Measurements from ENCODE around the gene PAQR5. TPM values are rescaled to one million over a fixed set of nuclear protein-coding genes. Genes with fewer than 3 reads are reported as not detected.
A peak's percentile ranks its signal among the peaks of the same experiment; 100 is the strongest.

PAQR5 gene
- total RNA-seq, 2 donors from 2014 or later: 6.5 to 11.5 TPM

- WGBS, 2 donors: 66 to 68% methylated on average over 11 of the region's 11 CpGs
- TF ChIP-seq, protein P1, sequence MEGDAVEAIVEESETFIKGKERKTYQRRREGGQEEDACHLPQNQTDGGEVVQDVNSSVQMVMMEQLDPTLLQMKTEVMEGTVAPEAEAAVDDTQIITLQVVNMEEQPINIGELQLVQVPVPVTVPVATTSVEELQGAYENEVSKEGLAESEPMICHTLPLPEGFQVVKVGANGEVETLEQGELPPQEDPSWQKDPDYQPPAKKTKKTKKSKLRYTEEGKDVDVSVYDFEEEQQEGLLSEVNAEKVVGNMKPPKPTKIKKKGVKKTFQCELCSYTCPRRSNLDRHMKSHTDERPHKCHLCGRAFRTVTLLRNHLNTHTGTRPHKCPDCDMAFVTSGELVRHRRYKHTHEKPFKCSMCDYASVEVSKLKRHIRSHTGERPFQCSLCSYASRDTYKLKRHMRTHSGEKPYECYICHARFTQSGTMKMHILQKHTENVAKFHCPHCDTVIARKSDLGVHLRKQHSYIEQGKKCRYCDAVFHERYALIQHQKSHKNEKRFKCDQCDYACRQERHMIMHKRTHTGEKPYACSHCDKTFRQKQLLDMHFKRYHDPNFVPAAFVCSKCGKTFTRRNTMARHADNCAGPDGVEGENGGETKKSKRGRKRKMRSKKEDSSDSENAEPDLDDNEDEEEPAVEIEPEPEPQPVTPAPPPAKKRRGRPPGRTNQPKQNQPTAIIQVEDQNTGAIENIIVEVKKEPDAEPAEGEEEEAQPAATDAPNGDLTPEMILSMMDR (IDR thresholded peaks at IDR 0.05): no peak
- no peak for TF ChIP-seq POLR2A (IDR thresholded peaks at IDR 0.05)
- Histone ChIP-seq H3K9me3 (no peaks in the 10 kb centered on the region), H3K27ac (peak overlapping the region; percentile 30 to 67 (median 45)), H3K27me3 (no peaks in the 10 kb centered on the region), H3K4me3 (no peak overlapping the region), H3K4me1 (peaks cover 27% of the 10 kb centered on the region), H3K36me3 (replicated peaks in 1 of 2; ENCODE audit: insufficient read depth in 1 of 2, low read depth in 2 of 2) (no peaks in the 10 kb centered on the region)
- intact Hi-C loops (cut with DNase I): loop anchor here (10.0 kb wide), 1 partner anchor 226 kb away; the partner anchor contains the start of gene GLCE
- peak in 2 of 4 donors; percentile 44 to 45 for DNase-seq
- no peak for ATAC-seq
These were observed 92.5 kb downstream of the PAQR5 start for GRCh38 chr15:69391046-69391757.

GRCh38 chr15:69392352-69392751 lies 93.6 kb downstream of the PAQR5 start:
- DNase-seq: no peak
- no peak for TF ChIP-seq POLR2A (IDR thresholded peaks at IDR 0.05)
- TF ChIP-seq, protein P1 (IDR thresholded peaks at IDR 0.05): no peak
- 35 to 51% methylated on average over 4 of the region's 4 CpGs for WGBS, 2 donors
- H3K9me3 ChIP-seq: no peaks in the 10 kb centered on the region
- no peak overlapping the region for H3K27ac ChIP-seq
- H3K4me3 ChIP-seq: no peak overlapping the region
- peaks cover 27% of the 10 kb centered on the region for H3K4me1 ChIP-seq
- ATAC-seq: no peak
- H3K27me3 ChIP-seq: no peaks in the 10 kb centered on the region
- intact Hi-C loops (cut with DNase I): loop anchor here (10.0 kb wide), 1 partner anchor 228 kb away; the partner anchor contains the start of gene GLCE
- H3K36me3 ChIP-seq (replicated peaks in 1 of 2; ENCODE audit: insufficient read depth in 1 of 2, low read depth in 2 of 2): no peaks in the 10 kb centered on the region

DNA sequence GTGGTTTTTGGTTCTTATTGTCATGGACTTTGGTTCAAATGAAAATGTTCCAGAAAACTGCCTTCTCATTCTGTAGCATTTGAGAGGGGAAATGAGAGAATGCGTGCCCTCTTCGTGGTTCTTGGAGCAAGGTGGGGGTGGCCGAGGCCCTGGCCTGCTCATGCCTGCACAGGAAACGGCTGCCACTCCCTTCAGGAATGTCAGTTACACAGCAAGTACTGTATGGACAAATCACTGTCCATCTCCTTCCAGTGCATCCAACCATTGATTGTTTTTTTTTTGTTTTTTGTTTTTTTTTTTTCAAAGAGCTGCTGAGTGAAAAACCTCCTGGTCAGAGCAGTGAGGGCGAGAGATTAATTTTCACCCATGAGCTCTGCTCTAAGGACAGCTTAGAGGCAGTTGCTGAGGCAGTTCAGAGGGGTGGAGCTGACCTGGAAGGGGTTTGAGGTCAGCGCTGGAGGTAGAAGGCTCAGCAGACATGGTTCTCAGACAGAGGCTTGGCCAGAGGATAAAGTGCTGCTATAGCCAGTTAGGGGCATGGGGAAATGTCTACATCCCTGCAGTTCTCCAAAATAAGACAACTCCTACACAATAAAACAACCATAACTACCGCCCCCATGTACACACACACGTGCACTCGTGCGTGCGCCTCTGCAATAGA lies 95.2 kb downstream of the PAQR5 start:
- DNase-seq (no peak), ATAC-seq (no peak)
- H3K4me3 ChIP-seq: no peak overlapping the region
- H3K27ac ChIP-seq: no peak overlapping the region
- peaks cover 27% of the 10 kb centered on the region for H3K4me1 ChIP-seq
- H3K27me3 ChIP-seq: no peaks in the 10 kb centered on the region
- WGBS, 2 donors: 45 to 57% methylated on average over 11 of the region's 11 CpGs
- no peaks in the 10 kb centered on the region for H3K9me3 ChIP-seq
- TF ChIP-seq, protein P1 (IDR thresholded peaks at IDR 0.05): no peak
- no peak for TF ChIP-seq POLR2A (IDR thresholded peaks at IDR 0.05)
- intact Hi-C loops (cut with DNase I): loop anchor here (10.0 kb wide), 1 partner anchor 229 kb away; the partner anchor contains the start of gene GLCE
- no peaks in the 10 kb centered on the region for H3K36me3 ChIP-seq (replicated peaks in 1 of 2; ENCODE audit: insufficient read depth in 1 of 2, low read depth in 2 of 2)

DNA sequence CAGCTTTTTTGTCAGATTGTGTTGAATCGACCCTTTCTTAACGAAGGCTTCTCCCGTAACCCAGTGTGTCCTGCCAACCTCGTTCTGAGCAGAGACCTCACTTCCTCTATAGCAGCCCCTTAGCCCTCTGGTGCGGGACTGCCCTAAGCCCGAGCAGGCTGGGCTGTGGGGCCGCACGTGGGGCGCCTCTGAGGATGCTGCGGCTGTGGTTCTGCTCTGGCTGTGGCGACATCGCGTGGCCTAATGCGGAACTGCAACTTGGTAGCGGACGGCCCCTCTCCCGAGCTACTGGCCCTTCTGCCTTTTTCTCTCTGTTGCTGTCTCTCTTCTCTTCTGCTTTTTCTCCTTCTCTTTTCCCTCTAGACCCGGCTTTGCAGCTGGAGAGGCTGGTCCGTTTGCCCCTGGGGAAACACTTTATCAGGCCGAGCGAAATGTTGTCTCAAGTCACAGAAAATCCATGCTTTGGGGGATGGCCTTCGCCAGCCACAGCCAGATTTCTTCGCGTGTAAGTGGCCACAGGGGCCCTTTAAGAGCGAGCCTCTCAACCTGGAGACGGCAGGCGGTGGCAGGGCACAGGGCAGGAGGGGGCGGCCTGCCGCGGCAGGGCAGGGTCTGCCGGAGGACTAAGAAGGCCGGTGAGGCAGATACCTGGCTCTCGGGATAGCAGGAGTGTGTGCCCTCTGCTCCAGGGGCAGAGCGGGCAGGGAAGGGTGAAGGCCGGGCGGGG lies 96.0 kb downstream of the PAQR5 start:
- Histone ChIP-seq H3K36me3 (replicated peaks in 1 of 2; ENCODE audit: insufficient read depth in 1 of 2, low read depth in 2 of 2) (no peaks in the 10 kb centered on the region), H3K9me3 (no peaks in the 10 kb centered on the region), H3K4me1 (peaks cover 25% of the 10 kb centered on the region), H3K4me3 (no peak overlapping the region), H3K27me3 (no peaks in the 10 kb centered on the region), H3K27ac (no peak overlapping the region)
- ATAC-seq (peak; percentile 77), DNase-seq (peak; percentile 71 to 81 (median 76))
- no peak for TF ChIP-seq POLR2A (IDR thresholded peaks at IDR 0.05)
- TF ChIP-seq, protein P1 (IDR thresholded peaks at IDR 0.05): peak; percentile 81 to 98 (median 91)
- 23 to 25% methylated on average over 29 to 36 of the region's 36 CpGs for WGBS, 2 donors
- intact Hi-C loops (cut with DNase I): loop anchor here (5.0 to 10.0 kb wide), 2 partner anchors 230 to 337 kb away; partner anchors contain the start of gene GLCE

Data from body of pancreas (tissue), 4 donors.